Activated T-cell treated with anti-CD3 and anti-CD28 coated beads for 4 hours (primary cell): ENCODE measurements around the gene DPYD.

Experiments
- DNase-seq: peaks from one replicate; pipeline ENCODE4 v3.0.0-alpha.2; 2020

DPYD gene

GRCh38 chr1:97920832-97921571 is at the start of gene DPYD:
TSS of gene DPYD (minus strand) at chr1:97921034. CDS start at chr1:97920922, 112 bp downstream.
- DNase-seq, result peak; percentile 67

GRCh38 chr1:97960470-97960869 is 39.6 kb upstream of the DPYD start:
- DNase-seq, result no peak

- no peak for DNase-seq
These were observed 26.9 kb upstream of the DPYD start for GRCh38 chr1:97947695-97948094.

- no peak for DNase-seq
These were observed 22.5 kb upstream of the DPYD start for GRCh38 chr1:97943354-97943753.

- DNase-seq, result no peak
These were observed 21.6 kb upstream of the DPYD start for GRCh38 chr1:97942161-97943123.

- no peak for DNase-seq
These were observed 17.4 kb upstream of the DPYD start for GRCh38 chr1:97938285-97938642.

- DNase-seq, result no peak
These were observed 16.1 kb upstream of the DPYD start for GRCh38 chr1:97936976-97937375.

GRCh38 chr1:97934491-97934890 is 13.7 kb upstream of the DPYD start:
- no peak for DNase-seq

- DNase-seq, result no peak
These were observed 9.3 kb upstream of the DPYD start for GRCh38 chr1:97929874-97930851.

- DNase-seq, result no peak
These were observed 5.3 kb upstream of the DPYD start for GRCh38 chr1:97926017-97926708.

GRCh38 chr1:97925151-97925550 is 4.3 kb upstream of the DPYD start:
- no peak for DNase-seq

GRCh38 chr1:97923811-97924210 is 3.0 kb upstream of the DPYD start:
- DNase-seq, result no peak

GRCh38 chr1:97920276-97920831 is 480 bp downstream of the DPYD start:
- DNase-seq, result peak; percentile 48

GRCh38 chr1:97919585-97920261 is 1.1 kb downstream of the DPYD start:
- no peak for DNase-seq

- DNase-seq, result no peak
These were observed 1.9 kb downstream of the DPYD start for GRCh38 chr1:97918961-97919360.

- DNase-seq, result no peak
These were observed 7.2 kb downstream of the DPYD start for GRCh38 chr1:97913506-97914139.

- no peak for DNase-seq
These were observed 9.3 kb downstream of the DPYD start for GRCh38 chr1:97911266-97912215.

- no peak for DNase-seq
These were observed 11.6 kb downstream of the DPYD start for GRCh38 chr1:97909266-97909665.

- DNase-seq, result no peak
These were observed 12.9 kb downstream of the DPYD start for GRCh38 chr1:97907886-97908285.
